Heart left ventricle (tissue), 16 donors: Measurements from ENCODE around the gene SLC9A9. TPM values are rescaled to one million over a fixed set of nuclear protein-coding genes. Genes with fewer than 3 reads are reported as not detected.

ENCODE experiments used
- ATAC-seq, 4 donors: fragments of 200-7000 bp; cut with Tn5 transposase; one replicate each; pipeline ENCODE4 v1.9.1; 2020 to 2022; ENCODE audit warnings: moderate library complexity in 4 of 4, mild to moderate bottlenecking in 3 of 4, moderate number of reproducible peaks in 1 of 4
- DNase-seq, 5 donors: peaks; one replicate each; pipeline ENCODE4 v3.0.0-alpha.2; 2020
- H3K27ac ChIP-seq, 12 donors: fragments of 200-600 bp; sonication (generic) in 4 of 12; one replicate each; pipeline versions ENCODE4 v1.5.0 to v1.8.0; 2016 to 2022; ENCODE audit warnings: mild to moderate bottlenecking in 2 of 12
- H3K27me3 ChIP-seq, 9 donors: fragments of 200-600 bp; sonication (generic) in 2 of 9; one replicate each; pipeline versions ENCODE4 v1.5.1 to v1.8.0; 2016 to 2022; ENCODE audit warnings: mild to moderate bottlenecking in 3 of 9
- H3K36me3 ChIP-seq, 9 donors: fragments of 200-600 bp; sonication (generic) in 2 of 9; one replicate each; pipeline versions ENCODE4 v1.5.0 to v1.8.0; 2018 to 2022; ENCODE audit warnings: mild to moderate bottlenecking in 2 of 9
- H3K4me1 ChIP-seq, 12 donors: fragments of 200-600 bp; sonication (generic) in 4 of 12; one replicate each; pipeline versions ENCODE4 v1.5.0 to v1.8.0; 2016 to 2022; ENCODE audit warnings: mild to moderate bottlenecking in 3 of 12
- H3K4me3 ChIP-seq, 12 donors: fragments of 200-600 bp; sonication (generic) in 4 of 12; one replicate each; pipeline versions ENCODE4 v1.5.0 to v1.8.0; 2017 to 2022; ENCODE audit warnings: mild to moderate bottlenecking in 9 of 12, moderate library complexity in 4 of 12
- H3K9me3 ChIP-seq, 12 donors: fragments of 200-600 bp; sonication (generic) in 4 of 12; one replicate each; pipeline versions ENCODE4 v1.5.0 to v1.8.0; 2016 to 2022; ENCODE audit warnings: mild to moderate bottlenecking in 1 of 12
- CTCF ChIP-seq, 12 donors: fragments of 200-600 bp; sonication (generic) in 4 of 12; IDR thresholded peaks; one replicate each; pipeline versions ENCODE4 v1.5.0 to v1.8.0; 2018 to 2022; ENCODE audit warnings: antibody characterized with exemption in 12 of 12, mild to moderate bottlenecking in 5 of 12
- POLR2A ChIP-seq, 2 donors: fragments of 450-650 bp; IDR thresholded peaks; one replicate each; pipeline ENCODE4 v1.6.1; 2017; ENCODE audit warnings: antibody characterized with exemption in 2 of 2, mild to moderate bottlenecking in 2 of 2, moderate library complexity in 2 of 2
- WGBS, 4 donors: extraction: QIAGEN DNeasy Blood & Tissue Kit in 2 of 4; methylation state at CpG; one replicate each; pipeline versions ENCODE4 v1.1.5 to v1.1.7; 2013 to 2018; 5-methylcytosine and 5-hydroxymethylcytosine counted together
- intact Hi-C, 10 donors: fragments of 100-400 bp; cut with DNase I; formaldehyde crosslinking; loops; one replicate each; pipeline versions ENCODE4 v1.11.1 to v1.14.2; 2022
- polyA plus RNA-seq, 2 donors: library from polyadenylated mRNA; stranded (reverse); fragments of 200-250 nt; gene quantifications; one replicate each; pipeline ENCODE4 v1.2.3, GENCODE V29; 2013
- total RNA-seq, 9 donors: library from RNA; depleted of rRNA in 2 of 9; stranded (reverse); fragments of >200 nt in 2 of 9; fragmentation: NEBNext Ultra II Directional in 3 of 9; extraction: Animal tissue kit (Norgen Biotek cat#: 25700) in 3 of 9; gene quantifications; one replicate each; pipeline versions ENCODE4 v1.1.0 to v1.2.4, GENCODE V29; 2016 to 2023
- donor health status: ischemic (EF 13 %, LVEDD 7.1; RV severe dilation, severe dysfunction).
- donor health status: healthy with polysubstance abuse.
- donor health status: DM: no; HTN: yes; CAD: no.
- donor health status: DM: no; HTN: no; CAD: no.
- donor health status: ischemic (EF 25% LVEDD 6.9; RV normal size, moderate dysfunction).
- donor health status: ischemic (EF 25% LVEDD 5.7; RV mildly dilated, moderate dysfunction).
- donor health status: healthy.
- donor health status: DM: yes; HTN: yes; CAD: no.
- donor health status: ischemic (EF 35%, LVEDD 5.7; RV mildly dilated, moderate dysfunction).
- donor health status: nonischemic (EF 11% LVEDD 7.7; RV severe dilation, severe dysfunction).
- donor health status: DM: yes; HTN: yes; CAD: no.
- donor health status: PGD.
- donor health status: ischemic (EF 29% LVEDD 5.4; RV normal size, mild dysfunction).
- donor health status: nonischemic (EF 23%, LVEDD 6.1; RV moderate dilation, normal function).

The SLC9A9 gene
- total and polyA plus RNA-seq, 11 donors: 0.76 to 17.5 (median 3.3) TPM

GRCh38 chr3:143414571-143415253, 433.6 kb downstream of the SLC9A9 start:
- TF ChIP-seq POLR2A (IDR thresholded peaks at IDR 0.05): no peak
- no peak for TF ChIP-seq CTCF (IDR thresholded peaks at IDR 0.05)
- DNase-seq: no peak
- WGBS, 4 donors: 60 to 67% (median 63%) methylated on average over 2 of the region's 2 CpGs
- peaks cover 0 to 8% (median 0%) of the 10 kb centered on the region in 12 donors for H3K9me3 ChIP-seq
- no peaks in the 10 kb centered on the region for H3K4me1 ChIP-seq
- no peak overlapping the region for H3K4me3 ChIP-seq
- intact Hi-C loops: no loop called here
- no peak overlapping the region for H3K27ac ChIP-seq
- H3K27me3 ChIP-seq: no peaks in the 10 kb centered on the region
- no peaks in the 10 kb centered on the region for H3K36me3 ChIP-seq
- ATAC-seq: no peak

GRCh38 chr3:143413372-143413771, 434.9 kb downstream of the SLC9A9 start:
- intact Hi-C loops: no loop called here
- H3K4me1 ChIP-seq: no peaks in the 10 kb centered on the region
- peaks cover 0 to 8% (median 0%) of the 10 kb centered on the region in 12 donors for H3K9me3 ChIP-seq
- no peak for ATAC-seq
- no peaks in the 10 kb centered on the region for H3K27me3 ChIP-seq
- no peak for DNase-seq
- no peak for TF ChIP-seq POLR2A (IDR thresholded peaks at IDR 0.05)
- TF ChIP-seq CTCF (IDR thresholded peaks at IDR 0.05): no peak
- no peak overlapping the region for H3K4me3 ChIP-seq
- no peaks in the 10 kb centered on the region for H3K36me3 ChIP-seq
- no peak overlapping the region for H3K27ac ChIP-seq
- 60 to 79% (median 68%) methylated on average over 4 of the region's 4 CpGs for WGBS, 4 donors

- ATAC-seq (no peak), DNase-seq (no peak)
- Histone ChIP-seq H3K36me3 (no peaks in the 10 kb centered on the region), H3K27ac (no peak overlapping the region), H3K9me3 (peaks cover 0 to 8% (median 0%) of the 10 kb centered on the region in 12 donors), H3K27me3 (no peaks in the 10 kb centered on the region), H3K4me3 (no peak overlapping the region), H3K4me1 (no peaks in the 10 kb centered on the region)
- TF ChIP-seq CTCF (IDR thresholded peaks at IDR 0.05) (no peak), POLR2A (IDR thresholded peaks at IDR 0.05) (no peak)
- intact Hi-C loops: no loop called here
- WGBS, 4 donors: 88 to 94% (median 90%) methylated on average over 3 of the region's 3 CpGs
Observed at GRCh38 chr3:143412084-143412483, 436.2 kb downstream of the SLC9A9 start.

- TF ChIP-seq POLR2A (IDR thresholded peaks at IDR 0.05): no peak
- TF ChIP-seq CTCF (IDR thresholded peaks at IDR 0.05): no peak
- ATAC-seq (no peak), DNase-seq (no peak)
- Histone ChIP-seq H3K4me1 (no peaks in the 10 kb centered on the region), H3K9me3 (peaks cover 0 to 2% (median 0%) of the 10 kb centered on the region in 12 donors), H3K36me3 (no peaks in the 10 kb centered on the region), H3K27ac (no peak overlapping the region), H3K27me3 (no peaks in the 10 kb centered on the region), H3K4me3 (no peak overlapping the region)
- WGBS, 4 donors: 78 to 89% (median 82%) methylated on average over 1 of the region's 1 CpG
- intact Hi-C loops: no loop called here
Observed at GRCh38 chr3:143410259-143410658, 438.0 kb downstream of the SLC9A9 start.
